HG02852 (cell line): ENCODE measurements around the gene PIAS4.

ENCODE experiments used
- ATAC-seq: cut with Tn5 transposase; IDR thresholded peaks from one replicate; pipeline ENCODE4 v1.9.1; 2021; ENCODE audit warnings: mild to moderate bottlenecking, moderate library complexity; ENCODE audit not compliant: unreplicated experiment

PIAS4 gene

GRCh38 chr19:4038661-4039423, 31.3 kb downstream of the PIAS4 start:
- ATAC-seq: no peak

DNA sequence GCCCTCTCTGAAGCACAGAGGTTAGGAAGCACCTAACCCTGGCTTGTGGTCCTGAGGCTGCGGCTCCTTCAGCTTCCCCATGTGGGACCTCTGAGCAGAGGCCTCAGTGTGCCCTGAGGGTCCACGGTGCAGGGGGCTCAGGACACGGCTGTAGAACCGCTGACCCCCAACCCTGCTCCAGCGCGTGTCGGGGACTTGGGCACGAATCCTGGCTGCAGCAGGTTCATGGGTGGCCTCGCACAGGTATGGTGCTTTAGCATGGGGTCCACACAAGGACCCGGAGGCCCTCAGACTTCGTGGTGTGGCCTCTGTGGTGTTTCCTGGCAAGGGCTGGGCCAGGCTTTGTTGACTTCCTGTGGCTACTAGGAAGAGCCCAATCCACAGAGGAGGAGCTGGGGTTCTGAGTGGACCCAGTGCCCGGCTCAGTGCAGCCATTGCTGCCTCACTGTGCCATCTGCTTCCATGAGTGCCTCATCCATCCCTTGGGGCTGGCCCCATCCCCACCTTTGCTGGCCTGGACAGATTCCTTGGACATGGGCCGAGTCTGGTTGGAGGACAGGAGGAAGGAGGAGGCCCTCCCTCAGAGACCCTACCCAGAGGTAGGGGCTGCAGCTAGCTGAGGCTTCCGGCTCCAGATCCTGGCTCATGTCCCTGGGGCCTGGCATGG, 34.7 kb downstream of the PIAS4 start:
- no peak for ATAC-seq

GRCh38 chr19:4042731-4043082, 35.2 kb downstream of the PIAS4 start:
- ATAC-seq: no peak

DNA sequence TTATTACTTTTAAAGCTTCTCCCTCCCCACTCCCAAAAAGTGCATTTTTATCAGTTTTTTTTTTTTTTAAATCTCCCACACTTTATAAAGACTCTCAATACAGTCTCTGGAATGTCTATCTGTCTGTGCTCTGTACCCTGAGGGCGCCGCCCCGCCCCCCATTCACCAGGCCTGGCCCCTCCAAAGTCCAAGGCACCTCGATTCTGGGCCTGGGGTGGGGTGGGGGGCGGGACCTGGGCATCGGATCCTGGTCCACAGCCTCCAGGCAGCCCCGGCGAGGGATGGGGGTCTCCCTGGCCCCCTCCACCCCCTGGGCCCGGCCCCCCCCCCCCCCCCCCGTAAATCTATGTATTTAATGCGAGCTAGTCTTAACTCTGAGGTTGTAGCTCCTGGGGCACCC, 35.9 kb downstream of the PIAS4 start:
- ATAC-seq: no peak

GRCh38 chr19:4043966-4044715, 36.6 kb downstream of the PIAS4 start:
- ATAC-seq: no peak

GRCh38 chr19:4044990-4045465, 37.5 kb downstream of the PIAS4 start:
- no peak for ATAC-seq

GRCh38 chr19:4045597-4046361, 38.2 kb downstream of the PIAS4 start:
- no peak for ATAC-seq

DNA sequence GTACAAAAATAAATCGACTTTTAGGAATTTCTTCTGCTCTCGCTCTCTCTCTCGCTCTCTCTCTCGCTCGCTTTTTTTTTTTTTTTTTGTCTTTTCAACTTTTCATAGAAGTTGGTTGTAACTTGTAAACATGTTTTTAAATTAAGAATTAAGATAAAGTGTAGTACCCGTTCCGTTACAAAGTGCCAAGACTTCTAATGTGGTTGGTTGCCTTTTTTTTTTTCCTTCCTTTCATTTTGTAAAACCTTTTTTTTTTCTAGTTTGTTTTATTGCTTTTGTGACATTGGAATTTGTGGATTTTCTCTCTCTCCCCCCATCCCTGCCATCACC, 38.8 kb downstream of the PIAS4 start:
- ATAC-seq: no peak

- no peak for ATAC-seq
These were observed 39.6 kb downstream of the PIAS4 start for GRCh38 chr19:4046946-4047683.

DNA sequence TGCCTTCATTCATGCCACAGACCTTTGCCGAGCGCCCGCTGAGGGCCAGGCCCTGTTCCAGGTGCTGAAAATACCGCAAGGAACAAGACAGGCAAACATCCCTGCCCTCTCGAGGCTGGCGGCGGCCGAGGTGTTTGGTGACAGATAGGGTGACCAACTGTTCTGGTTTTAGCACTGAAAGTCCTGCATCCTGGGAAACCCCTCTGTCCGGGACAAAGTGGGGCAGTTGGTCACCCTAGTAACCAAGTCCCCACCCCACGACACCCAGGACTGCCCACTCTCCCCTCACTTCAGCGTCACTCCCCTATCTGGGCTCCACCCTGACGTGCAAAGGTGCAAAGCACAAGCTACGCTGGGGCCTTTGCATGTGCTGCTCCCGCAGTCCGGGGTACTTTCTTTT, 41.9 kb downstream of the PIAS4 start:
- no peak for ATAC-seq

DNA sequence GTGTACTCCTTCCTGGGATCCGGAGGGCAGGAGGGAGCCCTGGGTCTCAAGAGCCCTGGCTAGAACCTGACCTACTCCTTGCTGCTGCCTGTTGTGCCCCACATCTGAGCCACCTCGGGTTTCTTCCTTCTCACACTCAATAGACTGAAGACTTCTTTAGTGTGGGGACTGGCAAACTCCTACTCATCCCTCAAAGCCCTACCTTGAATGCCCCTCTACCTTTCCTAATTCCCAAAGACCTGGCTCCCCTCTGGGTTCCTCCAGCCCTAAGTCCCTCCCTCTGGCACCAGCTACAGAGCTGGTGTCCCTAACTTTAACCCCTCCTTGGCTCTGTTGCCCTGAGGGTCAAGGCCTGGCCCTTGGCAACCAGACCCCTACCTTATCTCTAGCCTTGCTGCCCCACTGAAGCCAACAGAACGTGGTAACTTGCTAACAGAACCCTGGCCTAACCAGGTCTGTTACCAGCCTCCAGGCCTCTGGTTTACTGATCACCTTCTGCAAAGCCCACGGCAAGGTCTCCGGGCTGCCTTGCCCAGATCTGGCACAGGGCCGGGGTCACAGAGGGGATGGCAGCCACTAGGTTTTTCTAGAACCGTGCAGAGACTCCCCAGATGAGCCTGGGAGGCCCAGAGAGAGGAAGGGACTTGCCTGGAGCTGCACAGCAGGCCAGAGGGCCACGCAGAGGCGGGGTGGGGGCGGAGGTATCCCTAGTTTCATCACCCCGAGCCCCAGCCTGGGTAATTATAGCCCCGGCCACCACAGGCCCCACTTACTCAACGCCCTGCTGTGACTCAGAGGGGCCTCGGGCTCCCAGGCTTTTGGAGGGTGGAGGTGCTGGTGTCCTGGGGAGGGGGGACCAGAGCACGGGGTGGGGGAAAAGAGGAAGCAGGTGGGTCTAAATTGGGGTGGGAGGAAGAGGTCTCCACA, 43.9 kb downstream of the PIAS4 start:
- no peak for ATAC-seq

DNA sequence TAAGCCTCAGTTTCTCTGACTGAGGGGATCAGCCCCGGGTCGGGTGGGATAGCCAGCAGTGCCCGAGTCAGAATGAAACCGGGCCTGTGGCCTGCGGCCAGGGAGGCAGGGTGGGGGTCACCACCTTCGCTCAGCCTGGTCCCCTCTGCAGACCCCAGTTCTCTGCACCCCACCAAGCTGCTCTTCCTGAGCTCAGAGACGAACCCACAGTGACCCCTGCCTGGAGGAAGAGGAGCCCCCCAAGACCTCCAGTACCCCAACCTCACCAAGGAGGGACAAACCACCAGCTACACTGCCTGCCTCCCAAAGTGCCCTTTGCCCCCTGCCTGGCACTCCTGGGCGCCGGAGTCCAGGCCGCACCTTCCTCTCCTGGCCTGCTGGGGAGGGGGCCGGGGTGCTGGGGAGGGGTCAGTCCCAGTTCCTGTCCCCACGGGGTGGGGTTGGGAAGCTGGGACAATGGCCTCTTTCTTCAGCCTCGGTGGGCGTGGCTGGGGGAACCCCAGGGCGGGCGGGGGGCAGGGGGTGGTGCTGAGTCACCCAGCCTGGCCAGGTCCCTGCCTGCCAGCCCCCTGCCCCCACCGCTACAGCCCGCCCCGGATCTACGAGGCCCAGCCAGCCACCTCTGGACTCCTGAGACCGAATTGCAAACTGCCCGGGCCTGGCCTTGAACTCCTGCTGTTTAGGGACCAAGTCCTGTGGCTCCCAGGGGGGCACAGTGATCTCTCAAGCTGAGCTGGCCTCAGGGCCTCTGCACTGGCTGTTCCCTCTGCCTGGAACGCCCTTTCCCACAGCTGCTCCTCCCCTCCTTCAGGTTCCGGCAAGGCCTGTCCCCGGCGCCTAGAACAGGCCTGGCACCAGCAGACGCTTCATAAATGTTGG, 44.8 kb downstream of the PIAS4 start:
- ATAC-seq: no peak

GRCh38 chr19:4052993-4053422, 45.5 kb downstream of the PIAS4 start:
- no peak for ATAC-seq

- no peak for ATAC-seq
These were observed 46.1 kb downstream of the PIAS4 start for GRCh38 chr19:4053423-4054324.

- ATAC-seq: no peak
These were observed 47.1 kb downstream of the PIAS4 start for GRCh38 chr19:4054441-4055208.

DNA sequence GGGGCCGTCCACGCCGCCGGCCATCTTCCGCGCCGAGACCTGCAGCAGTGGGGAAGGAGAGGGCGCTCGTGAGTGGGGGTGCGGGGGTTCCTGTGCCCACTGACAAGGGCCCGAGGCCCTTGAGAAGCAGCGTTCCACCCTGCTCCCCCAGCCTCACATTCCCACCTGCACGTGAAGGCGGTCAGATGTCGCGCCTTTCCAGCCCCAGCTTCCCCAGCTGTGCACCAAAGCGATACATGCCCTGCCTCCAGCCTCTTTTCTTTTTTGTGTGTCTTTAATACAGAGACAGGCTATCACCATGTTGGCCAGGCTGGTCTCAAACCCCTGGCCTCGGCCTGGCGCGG, 47.6 kb downstream of the PIAS4 start:
- ATAC-seq: no peak
